Upper lobe of right lung (tissue), 1 donor: ENCODE measurements around the gene OTOP2. TPM values are rescaled to one million over a fixed set of nuclear protein-coding genes. Genes with fewer than 3 reads are reported as not detected.

Experiments
- ATAC-seq: fragments of 200-7000 bp; cut with Tn5 transposase; one replicate; pipeline ENCODE4 v1.9.1; 2020; ENCODE audit warnings: mild to moderate bottlenecking, moderate library complexity
- DNase-seq: peaks from one replicate; pipeline ENCODE4 v3.0.0-alpha.2; 2020
- H3K27ac ChIP-seq: fragments of 200-600 bp; one replicate; pipeline ENCODE4 v1.8.0; 2022
- H3K27me3 ChIP-seq: fragments of 200-600 bp; one replicate; pipeline ENCODE4 v1.8.0; 2022; ENCODE audit warnings: mild to moderate bottlenecking
- H3K36me3 ChIP-seq: fragments of 200-600 bp; one replicate; pipeline ENCODE4 v1.8.0; 2022
- H3K4me1 ChIP-seq: fragments of 200-600 bp; one replicate; pipeline ENCODE4 v1.8.0; 2022
- H3K4me3 ChIP-seq: fragments of 200-600 bp; one replicate; pipeline ENCODE4 v1.8.0; 2022; ENCODE audit warnings: mild to moderate bottlenecking
- H3K9me3 ChIP-seq: fragments of 200-600 bp; one replicate; pipeline ENCODE4 v1.8.0; 2022
- CTCF ChIP-seq: fragments of 200-600 bp; IDR thresholded peaks from one replicate; pipeline ENCODE4 v1.8.0; 2022; ENCODE audit warnings: antibody characterized with exemption
- intact Hi-C: fragments of 100-400 bp; cut with DNase I; formaldehyde crosslinking; loops from one replicate; pipeline ENCODE4 v1.11.0; 2022
- total RNA-seq: library from RNA; stranded (reverse); fragmentation: NEBNext Ultra II Directional; extraction: Animal tissue kit (Norgen Biotek cat#: 25700); gene quantifications from one replicate; pipeline ENCODE4 v1.2.1, GENCODE V29; 2021
- donor health status: DM: no; HTN: yes; CAD: no; lungs with severe emphysema.

Gene OTOP2
- total RNA-seq, 1 donor from 2014 or later, result not detected

GRCh38 chr17:74950207-74950606 lies 26.1 kb downstream of the OTOP2 start:
- H3K4me1 ChIP-seq, result no peaks in the 10 kb centered on the region
- H3K4me3 ChIP-seq, result no peak overlapping the region
- no peaks in the 10 kb centered on the region for H3K9me3 ChIP-seq
- peaks cover 7% of the 10 kb centered on the region for H3K27me3 ChIP-seq
- no peak for ATAC-seq
- DNase-seq, result no peak
- intact Hi-C loops, result no loop called here
- H3K36me3 ChIP-seq, result peaks cover 4% of the 10 kb centered on the region
- no peak for TF ChIP-seq CTCF
- no peak overlapping the region for H3K27ac ChIP-seq

- H3K27me3 ChIP-seq, result no peaks in the 10 kb centered on the region
- TF ChIP-seq CTCF, result no peak
- intact Hi-C loops, result no loop called here
- H3K9me3 ChIP-seq, result no peaks in the 10 kb centered on the region
- H3K4me1 ChIP-seq, result no peaks in the 10 kb centered on the region
- DNase-seq (no peak), ATAC-seq (no peak)
- peaks cover 4% of the 10 kb centered on the region for H3K36me3 ChIP-seq
- no peak overlapping the region for H3K27ac ChIP-seq
- H3K4me3 ChIP-seq, result no peak overlapping the region
Observed at GRCh38 chr17:74951065-74951464, 27.0 kb downstream of the OTOP2 start.

- H3K4me3 ChIP-seq, result no peak overlapping the region
- ATAC-seq, result no peak
- no peaks in the 10 kb centered on the region for H3K27me3 ChIP-seq
- H3K4me1 ChIP-seq, result no peaks in the 10 kb centered on the region
- no peak for TF ChIP-seq CTCF
- intact Hi-C loops, result no loop called here
- no peak overlapping the region for H3K27ac ChIP-seq
- H3K36me3 ChIP-seq, result peaks cover 4% of the 10 kb centered on the region
- DNase-seq, result no peak
- H3K9me3 ChIP-seq, result no peaks in the 10 kb centered on the region
Observed at GRCh38 chr17:74951680-74952421, 27.8 kb downstream of the OTOP2 start.

GRCh38 chr17:74952431-74953133 lies 28.5 kb downstream of the OTOP2 start:
- no peaks in the 10 kb centered on the region for H3K4me1 ChIP-seq
- H3K4me3 ChIP-seq, result no peak overlapping the region
- H3K27ac ChIP-seq, result no peak overlapping the region
- H3K9me3 ChIP-seq, result no peaks in the 10 kb centered on the region
- H3K27me3 ChIP-seq, result no peaks in the 10 kb centered on the region
- peaks cover 4% of the 10 kb centered on the region for H3K36me3 ChIP-seq
- no peak for ATAC-seq
- DNase-seq, result no peak
- no peak for TF ChIP-seq CTCF
- intact Hi-C loops, result no loop called here

GRCh38 chr17:74953134-74953687 lies 29.1 kb downstream of the OTOP2 start:
- Histone ChIP-seq H3K36me3 (peaks cover 4% of the 10 kb centered on the region), H3K9me3 (no peaks in the 10 kb centered on the region), H3K27ac (no peak overlapping the region), H3K4me3 (no peak overlapping the region), H3K27me3 (no peaks in the 10 kb centered on the region), H3K4me1 (no peaks in the 10 kb centered on the region)
- intact Hi-C loops, result no loop called here
- ATAC-seq (no peak), DNase-seq (no peak)
- TF ChIP-seq CTCF, result no peak
